Measurements from ENCODE around the gene TMBIM1.

The TMBIM1 gene

GRCh38 chr2:218267259-218267658 lies 25.0 kb downstream of the TMBIM1 start:
- DNase-seq (ENCODE audit: low spot score), result no peak
- ChIA-PET POLR2A (ENCODE audit: low non-redundant PET) (no interaction called here), CTCF (no interaction called here)
- H3K27ac ChIP-seq, result no peak overlapping the region
- no peak for TF ChIP-seq CTCF (conservative IDR thresholded peaks at IDR 0.05; ENCODE audit: low read depth)

GRCh38 chr2:218266316-218266979 lies 25.9 kb downstream of the TMBIM1 start:
- no peak for TF ChIP-seq CTCF (conservative IDR thresholded peaks at IDR 0.05; ENCODE audit: low read depth)
- H3K27ac ChIP-seq, result peak overlapping the region; percentile 5; the same call in 1 of the 2 replicates
- DNase-seq (ENCODE audit: low spot score), result no peak
- POLR2A ChIA-PET (ENCODE audit: low non-redundant PET), result interaction anchor here (1.4 kb wide), 1 partner anchor 20 kb away, joined by 4 read pairs; no protein-coding TSS in a partner anchor
- CTCF ChIA-PET, result no interaction called here

- DNase-seq (ENCODE audit: low spot score), result no peak
- no peak for TF ChIP-seq CTCF (conservative IDR thresholded peaks at IDR 0.05; ENCODE audit: low read depth)
- CTCF ChIA-PET, result no interaction called here
- peak overlapping the region; percentile 33; the same call in 1 of the 2 replicates for H3K27ac ChIP-seq
- POLR2A ChIA-PET (ENCODE audit: low non-redundant PET), result interaction anchor here (0.5 to 1.4 kb wide), 2 partner anchors 21 to 580 kb away, joined by 4 to 8 read pairs; no protein-coding TSS in a partner anchor
These were observed 26.7 kb downstream of the TMBIM1 start for GRCh38 chr2:218265626-218266025.

GRCh38 chr2:218264773-218265561 lies 27.3 kb downstream of the TMBIM1 start:
- ChIA-PET CTCF (no interaction called here), POLR2A (ENCODE audit: low non-redundant PET) (interaction anchor here (1.4 kb wide), 1 partner anchor 22 kb away, joined by 4 read pairs; no protein-coding TSS in a partner anchor)
- no peak for TF ChIP-seq CTCF (conservative IDR thresholded peaks at IDR 0.05; ENCODE audit: low read depth)
- peak overlapping the region; percentile 33 for H3K27ac ChIP-seq
- DNase-seq (ENCODE audit: low spot score), result no peak

- DNase-seq (ENCODE audit: low spot score), result no peak
- no peak for TF ChIP-seq CTCF (conservative IDR thresholded peaks at IDR 0.05; ENCODE audit: low read depth)
- ChIA-PET CTCF (no interaction called here), POLR2A (ENCODE audit: low non-redundant PET) (no interaction called here)
- peak overlapping the region; percentile 33 for H3K27ac ChIP-seq
These were observed 28.3 kb downstream of the TMBIM1 start for GRCh38 chr2:218263817-218264641.

Data from RWPE1 (cell line).